Left lung (tissue), 14 donors: ENCODE data around the gene ZNG1F. TPM values are rescaled to one million over a fixed set of nuclear protein-coding genes. Genes with fewer than 3 reads are reported as not detected.
"Not testable (repeated sequence)": the region's sequence is repeated elsewhere in the genome, so short reads cannot be mapped to it uniquely, and the experiment has no call there.

ENCODE experiments used
- ATAC-seq: fragments of 200-7000 bp; cut with Tn5 transposase; one replicate; pipeline ENCODE4 v1.9.1; 2020; ENCODE audit warnings: moderate library complexity
- DNase-seq, 4 donors: peaks; one replicate each; pipeline ENCODE4 v3.0.0-alpha.2; 2013 to 2020
- H3K27ac ChIP-seq, 2 donors: fragments of 200-600 bp; sonication (generic) in 1 of 2; one replicate each; pipeline versions ENCODE4 v1.5.0 to v1.8.0; 2020 to 2021
- H3K27me3 ChIP-seq, 2 donors: fragments of 200-600 bp; sonication (generic) in 1 of 2; one replicate each; pipeline versions ENCODE4 v1.5.0 to v1.8.0; 2020 to 2021
- H3K36me3 ChIP-seq, 2 donors: fragments of 200-600 bp; sonication (generic) in 1 of 2; one replicate each; pipeline versions ENCODE4 v1.5.0 to v1.8.0; 2020 to 2021
- H3K4me1 ChIP-seq, 2 donors: fragments of 200-600 bp; one replicate each; pipeline ENCODE4 v1.8.0; 2021
- H3K4me3 ChIP-seq, 2 donors: fragments of 200-600 bp; sonication (generic) in 1 of 2; one replicate each; pipeline versions ENCODE4 v1.5.0 to v1.8.0; 2020 to 2021; ENCODE audit warnings: mild to moderate bottlenecking in 1 of 2
- H3K9me3 ChIP-seq, 2 donors: fragments of 200-600 bp; sonication (generic) in 1 of 2; one replicate each; pipeline versions ENCODE4 v1.5.0 to v1.8.0; 2020 to 2021
- intact Hi-C, 2 donors: fragments of 100-400 bp; cut with DNase I; formaldehyde crosslinking; loops; one replicate each; pipeline versions ENCODE4 v1.11.2 to v1.14.2; 2022
- long read RNA-seq, 12 donors: library from polyadenylated mRNA in 2 of 12; unstranded in 2 of 12; transcript quantifications; one replicate each; pipeline ENCODE4 v2.0.0 and lab custom pipeline, GENCODE V29; 2019 to 2026
- polyA plus RNA-seq, 6 donors: library from polyadenylated mRNA; unstranded; fragments of 120-200 nt; gene quantifications; one replicate each; pipeline ENCODE4 v1.2.1, GENCODE V29; 2013; ENCODE audit not compliant: insufficient read length in 6 of 6
- total RNA-seq, 2 donors: library from RNA; stranded (reverse); fragmentation: NEBNext Ultra II Directional; extraction: Animal tissue kit (Norgen Biotek cat#: 25700); gene quantifications; one replicate each; pipeline ENCODE4 v1.2.1, GENCODE V29; 2021
- donor health status: DM: no; HTN: yes; CAD: no.
- donor health status: DM: no; HTN: no; CAD: no.

ZNG1F gene
- 1 to 10 TPM; 4.4 to 8.7 TPM for total RNA-seq
- polyA plus RNA-seq, result 10 to 100 TPM; 14.0 to 26.9 (median 20.4) TPM
- long read RNA-seq, donor 1, partial matches to known transcripts, result 9 of 10 reads
- long read RNA-seq, donor 1, other reads (novel, unspliced or antisense), result 0 of 10 reads
- long read RNA-seq, donor 2, partial matches to known transcripts, result 93 of 121 reads
- long read RNA-seq, donor 2, other reads (novel, unspliced or antisense), result 27 of 121 reads
- long read RNA-seq, donor 3, result 0 reads
- long read RNA-seq, donor 4, partial matches to known transcripts, result 12 of 14 reads
- long read RNA-seq, donor 4, other reads (novel, unspliced or antisense), result 2 of 14 reads
- long read RNA-seq, donor 5, partial matches to known transcripts, result 7 of 8 reads
- long read RNA-seq, donor 5, other reads (novel, unspliced or antisense), result 0 of 8 reads
- long read RNA-seq, donor 6, partial matches to known transcripts, result 12 of 14 reads
- long read RNA-seq, donor 6, other reads (novel, unspliced or antisense), result 0 of 14 reads
- long read RNA-seq, donor 7, partial matches to known transcripts, result 12 of 14 reads
- long read RNA-seq, donor 7, other reads (novel, unspliced or antisense), result 0 of 14 reads
- long read RNA-seq, donor 8, partial matches to known transcripts, result 6 of 6 reads
- long read RNA-seq, donor 8, other reads (novel, unspliced or antisense), result 0 of 6 reads
- long read RNA-seq, donor 9, result 0 reads
- long read RNA-seq, donor 10, partial matches to known transcripts, result 9 of 12 reads
- long read RNA-seq, donor 10, other reads (novel, unspliced or antisense), result 3 of 12 reads
- long read RNA-seq, donor 11, partial matches to known transcripts, result 46 of 48 reads
- long read RNA-seq, donor 11, other reads (novel, unspliced or antisense), result 0 of 48 reads
- long read RNA-seq, donor 12, result 0 reads

- intact Hi-C loops, DNase-seq, ATAC-seq: not testable (repeated sequence)
Observed at GRCh38 chr9:41189217-41189616, at the start of gene ZNG1F. Gene ZNG1F, minus strand, starts transcription at chr9:41189317. Its CDS starts 59 bp downstream, at chr9:41189258.

GRCh38 chr9:41237110-41237749, 48.1 kb upstream of the ZNG1F start:
- H3K27me3 ChIP-seq, ATAC-seq, H3K4me3 ChIP-seq, intact Hi-C loops, H3K4me1 ChIP-seq, H3K36me3 ChIP-seq, H3K27ac ChIP-seq: not testable (repeated sequence)
- peaks cover 0 to 45% of the 10 kb centered on the region in 2 donors for H3K9me3 ChIP-seq
- DNase-seq, result peak in 1 of 4 donors; percentile 82

More at GRCh38 chr9:41189217-41189616, at the start of gene ZNG1F:
- H3K4me3 ChIP-seq, H3K27ac ChIP-seq, H3K9me3 ChIP-seq, H3K36me3 ChIP-seq, H3K4me1 ChIP-seq, H3K27me3 ChIP-seq: not testable (repeated sequence)

- H3K36me3 ChIP-seq, H3K4me3 ChIP-seq, intact Hi-C loops, H3K4me1 ChIP-seq, ATAC-seq, H3K27me3 ChIP-seq, H3K27ac ChIP-seq: not testable (repeated sequence)
- peaks cover 0 to 43% of the 10 kb centered on the region in 2 donors for H3K9me3 ChIP-seq
- DNase-seq, result peak in 1 of 4 donors; percentile 49
Observed at GRCh38 chr9:41236486-41237109, 47.5 kb upstream of the ZNG1F start.

GRCh38 chr9:41234811-41235805, 46.0 kb upstream of the ZNG1F start:
- H3K27ac ChIP-seq, H3K36me3 ChIP-seq, intact Hi-C loops, H3K4me1 ChIP-seq, H3K4me3 ChIP-seq, H3K27me3 ChIP-seq: not testable (repeated sequence)
- ATAC-seq (peak; percentile 53), DNase-seq (peak in 1 of 4 donors; percentile 84)
- peaks cover 0 to 35% of the 10 kb centered on the region in 2 donors for H3K9me3 ChIP-seq

GRCh38 chr9:41234221-41234620, 45.1 kb upstream of the ZNG1F start:
- H3K27me3 ChIP-seq, H3K36me3 ChIP-seq, H3K4me1 ChIP-seq, H3K4me3 ChIP-seq, ATAC-seq, DNase-seq, H3K27ac ChIP-seq, intact Hi-C loops: not testable (repeated sequence)
- H3K9me3 ChIP-seq, result peaks cover 0 to 36% of the 10 kb centered on the region in 2 donors

- H3K4me1 ChIP-seq, ATAC-seq, H3K4me3 ChIP-seq, H3K27ac ChIP-seq, intact Hi-C loops, H3K36me3 ChIP-seq, H3K27me3 ChIP-seq: not testable (repeated sequence)
- DNase-seq, result peak in 1 of 4 donors; percentile 84
- H3K9me3 ChIP-seq, result peaks cover 0 to 34% of the 10 kb centered on the region in 2 donors
Observed at GRCh38 chr9:41232326-41232725, 43.2 kb upstream of the ZNG1F start.

GRCh38 chr9:41230418-41230817, 41.3 kb upstream of the ZNG1F start:
- peaks cover 0 to 17% of the 10 kb centered on the region in 2 donors for H3K9me3 ChIP-seq
- intact Hi-C loops, H3K27me3 ChIP-seq, H3K4me3 ChIP-seq, H3K4me1 ChIP-seq, H3K27ac ChIP-seq, H3K36me3 ChIP-seq: not testable (repeated sequence)
- DNase-seq (peak in 1 of 4 donors; percentile 74), ATAC-seq (peak; percentile 7)
